Right lung (tissue), 5 donors: Measurements from ENCODE around the gene ATP7A. TPM values are rescaled to one million over a fixed set of nuclear protein-coding genes. Genes with fewer than 3 reads are reported as not detected.
"Not testable (repeated sequence)": the region's sequence is repeated elsewhere in the genome, so short reads cannot be mapped to it uniquely, and the experiment has no call there.

Experiments used
- DNase-seq, 2 donors: peaks; one replicate each; pipeline ENCODE4 v3.0.0-alpha.2; 2013
- polyA plus RNA-seq, 5 donors: library from polyadenylated mRNA; unstranded; fragments of 120-200 nt; gene quantifications; one replicate each; pipeline versions ENCODE4 v1.2.1 to v1.2.3, GENCODE V29; 2013; ENCODE audit warnings: inconsistent platforms in 1 of 5, low replicate concordance in 1 of 5; ENCODE audit not compliant: insufficient read length in 5 of 5, insufficient read depth in 1 of 5

ATP7A gene
- polyA plus RNA-seq, 5 donors: 11.4 to 19.9 (median 18.1) TPM

GRCh38 chrX:78029663-78030062 lies 119.2 kb downstream of the ATP7A start:
- DNase-seq: peak; percentile 7 to 14

- no peak for DNase-seq
These were observed 124.6 kb downstream of the ATP7A start for GRCh38 chrX:78035061-78035460.

- no peak for DNase-seq
These were observed 127.4 kb downstream of the ATP7A start for GRCh38 chrX:78037881-78038280.

GRCh38 chrX:78042601-78043000 lies 132.1 kb downstream of the ATP7A start:
- no peak for DNase-seq

- DNase-seq: no peak
These were observed 135.9 kb downstream of the ATP7A start for GRCh38 chrX:78046362-78046761.

GRCh38 chrX:78048052-78048451 lies 137.6 kb downstream of the ATP7A start:
- DNase-seq: no peak

GRCh38 chrX:78063687-78064086 lies 153.2 kb downstream of the ATP7A start:
- no peak for DNase-seq

- no peak for DNase-seq
These were observed 153.7 kb downstream of the ATP7A start for GRCh38 chrX:78064152-78064551.

- DNase-seq: peak; percentile 1 to 2
These were observed 154.5 kb downstream of the ATP7A start for GRCh38 chrX:78064698-78065601.

GRCh38 chrX:78066110-78066509 lies 155.6 kb downstream of the ATP7A start:
- no peak for DNase-seq

GRCh38 chrX:78071331-78071730 lies 160.8 kb downstream of the ATP7A start:
- no peak for DNase-seq

GRCh38 chrX:78073147-78074077 lies 162.9 kb downstream of the ATP7A start:
- DNase-seq: not testable (repeated sequence)

GRCh38 chrX:78074088-78074487 lies 163.6 kb downstream of the ATP7A start:
- DNase-seq: no peak

- no peak for DNase-seq
These were observed 165.4 kb downstream of the ATP7A start for GRCh38 chrX:78075787-78076389.

- DNase-seq: not testable (repeated sequence)
These were observed 170.9 kb downstream of the ATP7A start for GRCh38 chrX:78081413-78081812.

GRCh38 chrX:78092296-78092695 lies 181.8 kb downstream of the ATP7A start:
- DNase-seq: no peak

GRCh38 chrX:78098108-78098507 lies 187.6 kb downstream of the ATP7A start:
- DNase-seq: no peak

Other genes starting within 250 kb of the ATP7A start
- 100 to 1,000 TPM in 3 of 5 donors, 10 to 100 TPM in 2; 48.7 to 113 (median 109) TPM for gene ATRX, start 124.5 kb upstream of the ATP7A start, polyA plus RNA-seq
- gene MAGT1, start 15.3 kb upstream of the ATP7A start, polyA plus RNA-seq: 10 to 100 TPM; 60.3 to 81.0 (median 72.7) TPM
- 100 to 1,000 TPM; 143 to 273 (median 182) TPM for gene COX7B, start 11.2 kb upstream of the ATP7A start, polyA plus RNA-seq
- gene PGAM4, start 58.9 kb downstream of the ATP7A start, polyA plus RNA-seq: under 1 TPM in 4 of 5 donors, not detected in 1; 0.18 to 0.51 (median 0.31) TPM
- 100 to 1,000 TPM; 293 to 384 (median 307) TPM for gene PGK1, start 193.6 kb downstream of the ATP7A start, polyA plus RNA-seq
- 10 to 100 TPM; 34.4 to 51.4 (median 46.5) TPM for gene TAF9B, start 229.0 kb downstream of the ATP7A start, polyA plus RNA-seq